OCI-LY1 (cell line): ENCODE results near the gene SYNDIG1.

ENCODE experiments used
- CTCF ChIP-seq: fragments of 200-600 bp; sonication (generic), shearing (Covaris generic); IDR thresholded peaks from 2 replicates; pipeline ENCODE4 v1.5.1; 2017; ENCODE audit warnings: mild to moderate bottlenecking, antibody characterized with exemption, low read length, moderate library complexity, mixed read lengths
- EZH2 ChIP-seq: fragments of 200-600 bp; sonication (generic), shearing (Covaris generic); IDR thresholded peaks from 2 replicates; pipeline ENCODE4 v1.8.0; 2017; ENCODE audit warnings: borderline replicate concordance, mixed run types, mild to moderate bottlenecking, antibody characterized with exemption, low read length, moderate library complexity, mixed read lengths

- TF ChIP-seq CTCF: no peak
- TF ChIP-seq EZH2: no peak
Observed at GRCh38 chr20:24499472-24499871, 30.0 kb downstream of the SYNDIG1 start.
